Right hindlimb (tissue), 1 donor: ENCODE measurements around the gene URAD.
"Not testable (repeated sequence)": the region's sequence is repeated elsewhere in the genome, so short reads cannot be mapped to it uniquely, and the experiment has no call there.

ENCODE experiments used
- DNase-seq: peaks from one replicate; pipeline ENCODE4 v3.0.0-alpha.2; 2018

URAD gene

GRCh38 chr13:27988520-27988919 lies at the start of gene URAD:
Gene URAD, minus strand, starts transcription at chr13:27988693. Its CDS starts 56 bp downstream, at chr13:27988637.
- no peak for DNase-seq

- no peak for DNase-seq
Observed at GRCh38 chr13:28037399-28037798, 48.9 kb upstream of the URAD start.

- DNase-seq, result no peak
Observed at GRCh38 chr13:28035146-28035782, 46.8 kb upstream of the URAD start.

GRCh38 chr13:28033894-28034655 lies 45.6 kb upstream of the URAD start:
- DNase-seq, result no peak

GRCh38 chr13:28032438-28032837 lies 43.9 kb upstream of the URAD start:
- not testable (repeated sequence) for DNase-seq

GRCh38 chr13:28031896-28032288 lies 43.4 kb upstream of the URAD start:
- DNase-seq, result no peak

GRCh38 chr13:28031220-28031895 lies 42.9 kb upstream of the URAD start:
- no peak for DNase-seq

GRCh38 chr13:28027607-28028364 lies 39.3 kb upstream of the URAD start:
- DNase-seq, result no peak

- DNase-seq, result no peak
Observed at GRCh38 chr13:28027071-28027470, 38.6 kb upstream of the URAD start.

- no peak for DNase-seq
Observed at GRCh38 chr13:28026508-28026907, 38.0 kb upstream of the URAD start.

GRCh38 chr13:28022848-28023518 lies 34.5 kb upstream of the URAD start:
- no peak for DNase-seq

- no peak for DNase-seq
Observed at GRCh38 chr13:28014301-28014700, 25.8 kb upstream of the URAD start.

- no peak for DNase-seq
Observed at GRCh38 chr13:28013482-28013881, 25.0 kb upstream of the URAD start.

GRCh38 chr13:28012896-28013295 lies 24.4 kb upstream of the URAD start:
- DNase-seq, result no peak

- DNase-seq, result no peak
Observed at GRCh38 chr13:28012383-28012782, 23.9 kb upstream of the URAD start.

GRCh38 chr13:28010046-28010445 lies 21.6 kb upstream of the URAD start:
- no peak for DNase-seq

- DNase-seq, result not testable (repeated sequence)
Observed at GRCh38 chr13:28005016-28005415, 16.5 kb upstream of the URAD start.

- no peak for DNase-seq
Observed at GRCh38 chr13:28002886-28003698, 14.6 kb upstream of the URAD start.

- DNase-seq, result no peak
Observed at GRCh38 chr13:28001837-28002473, 13.5 kb upstream of the URAD start.

GRCh38 chr13:28001049-28001448 lies 12.6 kb upstream of the URAD start:
- DNase-seq, result no peak

GRCh38 chr13:28000567-28000966 lies 12.1 kb upstream of the URAD start:
- no peak for DNase-seq
